Measurements from ENCODE around the gene MOXD1. TPM values are rescaled to one million over a fixed set of nuclear protein-coding genes. Genes with fewer than 3 reads are reported as not detected.

Gene MOXD1
- total RNA-seq, 1 donor from 2014 or later, result not detected

- intact Hi-C loops (cut with micrococcal nuclease), result no loop called here
These were observed 154.5 kb downstream of the MOXD1 start for GRCh38 chr6:132246632-132247270.

- intact Hi-C loops (cut with micrococcal nuclease), result no loop called here
These were observed 155.1 kb downstream of the MOXD1 start for GRCh38 chr6:132246120-132246617.

Other genes with a start within 250 kb of the MOXD1 start
- 21.2 and 23.3 TPM in 2 replicates for gene STX7, start 111.6 kb upstream of the MOXD1 start, total RNA-seq
- not detected in 2 replicates for gene TAAR9, start 136.8 kb upstream of the MOXD1 start, total RNA-seq
- not detected in 2 replicates for gene TAAR8, start 151.2 kb upstream of the MOXD1 start, total RNA-seq
- gene TAAR6, start 168.8 kb upstream of the MOXD1 start, total RNA-seq, result not detected in 2 replicates
- not detected in 2 replicates for gene TAAR5, start 188.3 kb upstream of the MOXD1 start, total RNA-seq
- not detected in 2 replicates for gene TAAR2, start 222.8 kb upstream of the MOXD1 start, total RNA-seq